AG04449 (cell line): Measurements from ENCODE around the gene HLA-DMB.
"Not testable (repeated sequence)": the region's sequence is repeated elsewhere in the genome, so short reads cannot be mapped to it uniquely, and the experiment has no call there.

Experiments used
- CTCF ChIA-PET: fragments of 350-600 bp; formaldehyde crosslinking; extraction: SDS; loops from one replicate; lab custom pipeline; 2021; ENCODE audit warnings: antibody characterized with exemption; lab: Yijun Ruan, JAX
- POLR2A ChIA-PET: fragments of 400-600, 350-600 bp; formaldehyde crosslinking; extraction: SDS; loops from one replicate; lab custom pipeline; 2020; ENCODE audit warnings: antibody characterized with exemption, inconsistent platforms; lab: Yijun Ruan, JAX
- DNase-seq: peaks from one replicate; pipeline ENCODE4 v3.0.0-alpha.2; 2010; ENCODE audit warnings: low read depth, low spot score
- H3K4me3 ChIP-seq: 2 replicates; pipeline ENCODE4 v1.5.1; 2011; ENCODE audit warnings: low read depth, mild to moderate bottlenecking, control low read depth, low read length
- CTCF ChIP-seq: IDR thresholded peaks from one replicate; pipeline ENCODE4 v1.5.1; 2011; ENCODE audit warnings: mild to moderate bottlenecking, moderate library complexity, low read length, control low read depth, inconsistent platforms; ENCODE audit not compliant: insufficient read depth; ENCODE audit errors: missing control alignments

The HLA-DMB gene

GRCh38 chr6:32943864-32944649, 3.2 kb upstream of the HLA-DMB start:
- H3K4me3 ChIP-seq, result no peak overlapping the region
- no peak for TF ChIP-seq CTCF
- ChIA-PET POLR2A (no interaction called here), CTCF (interaction anchor here (0.9 to 6.5 kb wide), 7 partner anchors 10 to 105 kb away, joined by 3 to 66 read pairs (median 4); partner anchors contain the start of genes HLA-DMA and TAP2)
- no peak for DNase-seq

- CTCF ChIA-PET, result interaction anchor here (1.0 to 6.5 kb wide), 11 partner anchors 8 to 104 kb away, joined by 3 to 66 read pairs (median 4); partner anchors contain the start of genes HLA-DMA and TAP2
- H3K4me3 ChIP-seq, DNase-seq, POLR2A ChIA-PET: not testable (repeated sequence)
Measured at GRCh38 chr6:32942555-32943123, 1.8 kb upstream of the HLA-DMB start.

- no peak for DNase-seq
- H3K4me3 ChIP-seq, result no peak overlapping the region
- ChIA-PET CTCF (interaction anchor here (1.1 to 11.6 kb wide), 8 partner anchors 8 to 59 kb away, joined by 3 to 337 read pairs (median 6); partner anchors contain the start of gene HLA-DMA), POLR2A (interaction anchor here (2.3 kb wide), 1 partner anchor 30 kb away, joined by 16 read pairs; no protein-coding TSS in a partner anchor)
- no peak for TF ChIP-seq CTCF
Measured at GRCh38 chr6:32941214-32941768, 463 bp upstream of the HLA-DMB start.

- no peak for TF ChIP-seq CTCF
- DNase-seq, result no peak
- H3K4me3 ChIP-seq, result no peak overlapping the region
- CTCF ChIA-PET, result interaction anchor here (1.2 to 11.6 kb wide), 3 partner anchors 10 to 49 kb away, joined by 4 to 337 read pairs (median 66); partner anchors contain the start of gene HLA-DMA
- POLR2A ChIA-PET, result no interaction called here
Measured at GRCh38 chr6:32938494-32938893, 2.3 kb downstream of the HLA-DMB start.

- TF ChIP-seq CTCF, result no peak
- POLR2A ChIA-PET, result no interaction called here
Measured at GRCh38 chr6:32937230-32937633, 3.6 kb downstream of the HLA-DMB start.

GRCh38 chr6:32936239-32937152, 4.3 kb downstream of the HLA-DMB start:
- DNase-seq, result no peak
- POLR2A ChIA-PET, result interaction anchor here (1.0 kb wide), 1 partner anchor 36 kb away, joined by 3 read pairs; no protein-coding TSS in a partner anchor
- TF ChIP-seq CTCF, result no peak
- no peak overlapping the region for H3K4me3 ChIP-seq
- CTCF ChIA-PET, result interaction anchor here (0.7 to 11.6 kb wide), 8 partner anchors 9 to 98 kb away, joined by 3 to 337 read pairs (median 4); partner anchors contain the start of genes HLA-DMA and TAP2

More at GRCh38 chr6:32937230-32937633, 3.6 kb downstream of the HLA-DMB start:
- H3K4me3 ChIP-seq, result no peak overlapping the region
- CTCF ChIA-PET, result interaction anchor here (0.8 to 11.6 kb wide), 6 partner anchors 11 to 50 kb away, joined by 3 to 337 read pairs (median 4); no protein-coding TSS in a partner anchor
- DNase-seq, result no peak
